Tibial nerve (tissue), 4 donors: ENCODE measurements around the gene POLA1. TPM values are rescaled to one million over a fixed set of nuclear protein-coding genes. Genes with fewer than 3 reads are reported as not detected.

ENCODE experiments used
- DNase-seq, 2 donors: peaks; one replicate each; pipeline ENCODE4 v3.0.0-alpha.2; 2019; ENCODE audit warnings: low spot score in 2 of 2
- H3K27ac ChIP-seq, 4 donors: fragments of 200-600 bp; sonication (generic) in 3 of 4; one replicate each; pipeline ENCODE4 v1.5.1; 2017 to 2019; ENCODE audit warnings: mild to moderate bottlenecking in 1 of 4
- H3K27me3 ChIP-seq, 2 donors: fragments of 200-600 bp; sonication (generic) in 1 of 2; one replicate each; pipeline versions ENCODE4 v1.5.1 to v1.6.0; 2017 to 2019
- H3K36me3 ChIP-seq, 3 donors: fragments of 200-600 bp; sonication (generic); one replicate each; pipeline ENCODE4 v1.5.1; 2018 to 2019
- H3K4me1 ChIP-seq, 4 donors: fragments of 200-600 bp; sonication (generic) in 3 of 4; one replicate each; pipeline ENCODE4 v1.5.1; 2017 to 2019
- H3K4me3 ChIP-seq, 4 donors: fragments of 200-600 bp; sonication (generic) in 3 of 4; one replicate each; pipeline ENCODE4 v1.5.1; 2017 to 2019; ENCODE audit warnings: mild to moderate bottlenecking in 1 of 4, moderate library complexity in 1 of 4
- H3K9me3 ChIP-seq, 4 donors: fragments of 200-600 bp; sonication (generic) in 3 of 4; one replicate each; pipeline ENCODE4 v1.5.1; 2017 to 2019
- EP300 ChIP-seq, 2 donors: sonication (generic); formaldehyde crosslinking; IDR thresholded peaks; one replicate each; pipeline ENCODE4 v1.6.1; 2017; ENCODE audit warnings: antibody characterized with exemption in 2 of 2, mild to moderate bottlenecking in 1 of 2
- POLR2A ChIP-seq, 2 donors: fragments of 450-650 bp; IDR thresholded peaks; one replicate each; pipeline ENCODE4 v1.6.1; 2017; ENCODE audit warnings: antibody characterized with exemption in 2 of 2, mild to moderate bottlenecking in 2 of 2, moderate library complexity in 2 of 2
- WGBS, 2 donors: methylation state at CpG; one replicate each; pipeline ENCODE4 v1.1.5; 2018; 5-methylcytosine and 5-hydroxymethylcytosine counted together
- total RNA-seq, 4 donors: library from RNA; depleted of rRNA; stranded (reverse); fragments of >200 nt; gene quantifications; one replicate each; pipeline ENCODE4 v1.1.0, GENCODE V29; 2016
- TF ChIP-seq, protein P1 (sequence below), 5 experiments: fragments of 200-600 bp in 3 of 5; fragments of 450-650 bp in 2 of 5; sonication (generic) in 3 of 5; IDR thresholded peaks; one replicate each; pipeline ENCODE4 v1.5.1; 2016 to 2019; ENCODE audit warnings: antibody characterized with exemption in 5 of 5, mild to moderate bottlenecking in 3 of 5, moderate library complexity in 2 of 5

The POLA1 gene
- total RNA-seq: 10 to 100 TPM in 3 of 4 donors, 1 to 10 TPM in 1; 8.6 to 27.8 (median 13.7) TPM

DNA sequence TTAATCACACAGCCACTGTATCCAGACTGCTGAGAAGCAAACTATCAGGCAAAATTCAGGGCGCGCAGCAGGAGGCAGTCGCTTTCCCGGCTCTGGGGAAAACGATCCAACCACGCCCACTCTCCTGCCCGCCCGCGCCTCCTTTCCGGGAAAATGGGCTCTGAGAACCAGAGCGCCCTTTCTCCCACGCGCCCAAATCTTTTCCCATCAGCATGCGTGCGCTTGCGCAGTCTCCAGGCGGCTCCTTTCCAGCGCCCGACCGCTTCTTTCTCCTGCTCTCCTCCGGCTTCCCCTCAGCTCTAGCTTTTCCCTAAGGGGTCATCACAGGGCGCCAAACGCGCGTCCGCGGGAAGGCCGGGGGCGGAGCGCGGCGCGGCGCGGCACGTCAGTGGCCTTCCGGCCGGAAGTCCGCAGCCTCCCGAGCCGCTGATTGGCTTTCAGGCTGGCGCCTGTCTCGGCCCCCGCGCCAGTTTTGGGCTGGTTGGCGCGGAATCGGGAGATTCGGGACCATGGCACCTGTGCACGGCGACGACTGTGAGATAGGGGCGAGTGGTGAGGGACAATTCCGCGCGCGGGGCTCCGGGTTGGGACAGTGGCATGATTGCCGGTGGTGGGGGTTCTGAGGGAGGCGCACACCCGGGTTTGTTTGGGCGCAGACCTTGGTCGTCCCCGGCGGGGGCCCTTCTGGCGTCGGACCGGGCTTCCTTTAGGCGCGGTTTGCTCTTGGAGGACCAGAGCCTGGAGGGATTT lies at the start of gene POLA1:
Gene POLA1 (plus strand): TSS at position 466 of the 750 bp plus-strand sequence. CDS start 44 bp downstream, at position 510.
- peak in 1 of 2 donors; percentile 85 for TF ChIP-seq EP300 (IDR thresholded peaks at IDR 0.05)
- TF ChIP-seq, protein P1, sequence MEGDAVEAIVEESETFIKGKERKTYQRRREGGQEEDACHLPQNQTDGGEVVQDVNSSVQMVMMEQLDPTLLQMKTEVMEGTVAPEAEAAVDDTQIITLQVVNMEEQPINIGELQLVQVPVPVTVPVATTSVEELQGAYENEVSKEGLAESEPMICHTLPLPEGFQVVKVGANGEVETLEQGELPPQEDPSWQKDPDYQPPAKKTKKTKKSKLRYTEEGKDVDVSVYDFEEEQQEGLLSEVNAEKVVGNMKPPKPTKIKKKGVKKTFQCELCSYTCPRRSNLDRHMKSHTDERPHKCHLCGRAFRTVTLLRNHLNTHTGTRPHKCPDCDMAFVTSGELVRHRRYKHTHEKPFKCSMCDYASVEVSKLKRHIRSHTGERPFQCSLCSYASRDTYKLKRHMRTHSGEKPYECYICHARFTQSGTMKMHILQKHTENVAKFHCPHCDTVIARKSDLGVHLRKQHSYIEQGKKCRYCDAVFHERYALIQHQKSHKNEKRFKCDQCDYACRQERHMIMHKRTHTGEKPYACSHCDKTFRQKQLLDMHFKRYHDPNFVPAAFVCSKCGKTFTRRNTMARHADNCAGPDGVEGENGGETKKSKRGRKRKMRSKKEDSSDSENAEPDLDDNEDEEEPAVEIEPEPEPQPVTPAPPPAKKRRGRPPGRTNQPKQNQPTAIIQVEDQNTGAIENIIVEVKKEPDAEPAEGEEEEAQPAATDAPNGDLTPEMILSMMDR (IDR thresholded peaks at IDR 0.05): peak in 3 of 5 experiments; percentile 8 to 54 (median 21)
- TF ChIP-seq POLR2A (IDR thresholded peaks at IDR 0.05): peak in 1 of 2 donors; percentile 19
- peak within 1 kb of the TSS; percentile 45 to 76 (median 59) for H3K4me3 ChIP-seq
- DNase-seq: peak; percentile 78
- peaks cover 0 to 9% (median 2%) of the 10 kb centered on the region in 4 donors for H3K4me1 ChIP-seq
- peak within 1 kb of the TSS; percentile 74 to 92 (median 80) for H3K27ac ChIP-seq
- H3K36me3 ChIP-seq: no peaks in the 10 kb centered on the region
- no peaks in the 10 kb centered on the region for H3K27me3 ChIP-seq
- H3K9me3 ChIP-seq: no peaks in the 10 kb centered on the region
- WGBS, 2 donors: 0 to 39% methylated on average over 7 to 66 of the region's 70 CpGs

GRCh38 chrX:24646006-24646405 lies 47.7 kb upstream of the POLA1 start:
- no peaks in the 10 kb centered on the region for H3K36me3 ChIP-seq
- H3K9me3 ChIP-seq: no peaks in the 10 kb centered on the region
- TF ChIP-seq, protein P1 (IDR thresholded peaks at IDR 0.05): no peak
- TF ChIP-seq POLR2A (IDR thresholded peaks at IDR 0.05) (no peak), EP300 (IDR thresholded peaks at IDR 0.05) (no peak)
- H3K4me3 ChIP-seq: peak overlapping the region in 2 of 4 donors; percentile 1 to 43
- no peak overlapping the region for H3K27ac ChIP-seq
- peaks cover 0 to 6% (median 0%) of the 10 kb centered on the region in 4 donors for H3K4me1 ChIP-seq
- peaks cover 0 to 12% of the 10 kb centered on the region in 2 donors for H3K27me3 ChIP-seq
- DNase-seq: no peak
- 28 to 47% methylated on average over 5 to 10 of the region's 10 CpGs for WGBS, 2 donors

- Histone ChIP-seq H3K36me3 (no peaks in the 10 kb centered on the region), H3K4me1 (peaks cover 0 to 6% (median 0%) of the 10 kb centered on the region in 4 donors), H3K4me3 (peak overlapping the region; percentile 1 to 43 (median 22)), H3K9me3 (no peaks in the 10 kb centered on the region), H3K27me3 (peaks cover 0 to 12% of the 10 kb centered on the region in 2 donors), H3K27ac (peak overlapping the region in 2 of 4 donors; percentile 40 to 47)
- WGBS, 2 donors: 1 to 17% methylated on average over 13 of the region's 13 CpGs
- no peak for DNase-seq
- TF ChIP-seq EP300 (IDR thresholded peaks at IDR 0.05): no peak
- TF ChIP-seq POLR2A (IDR thresholded peaks at IDR 0.05): no peak
- TF ChIP-seq, protein P1 (IDR thresholded peaks at IDR 0.05): no peak
Observed at GRCh38 chrX:24646745-24647182, 47.0 kb upstream of the POLA1 start.

GRCh38 chrX:24647257-24648058 lies 46.3 kb upstream of the POLA1 start, which contains the start of gene PCYT1B:
Gene PCYT1B, minus strand, starts transcription at chrX:24647347. Its CDS starts 242 bp downstream, at chrX:24647105.
- H3K9me3 ChIP-seq: no peaks in the 10 kb centered on the region
- DNase-seq: peak; percentile 19 to 39
- WGBS, 2 donors: 7 to 35% methylated on average over 7 to 22 of the region's 24 CpGs
- H3K27ac ChIP-seq: peak within 1 kb of the TSS in 2 of 4 donors; percentile 40 to 47
- peak within 1 kb of the TSS; percentile 1 to 43 (median 22) for H3K4me3 ChIP-seq
- H3K27me3 ChIP-seq: peaks cover 0 to 12% of the 10 kb centered on the region in 2 donors
- no peaks in the 10 kb centered on the region for H3K36me3 ChIP-seq
- TF ChIP-seq POLR2A (IDR thresholded peaks at IDR 0.05) (no peak), EP300 (IDR thresholded peaks at IDR 0.05) (no peak)
- TF ChIP-seq, protein P1 (IDR thresholded peaks at IDR 0.05): no peak
- H3K4me1 ChIP-seq: peaks cover 0 to 6% (median 0%) of the 10 kb centered on the region in 4 donors
